Measurements from ENCODE around the gene LTBR. TPM values are rescaled to one million over a fixed set of nuclear protein-coding genes. Genes with fewer than 3 reads are reported as not detected.

LTBR gene
- total RNA-seq, 1 experiment from 2014 or later, result 4.8 TPM

GRCh38 chr12:6393109-6393508 lies 9.1 kb downstream of the LTBR start:
- no peak overlapping the region for H3K27ac Mint-ChIP-seq
- H3K18ac ChIP-seq (ENCODE audit: insufficient read length, low read depth, low read length), result no peak overlapping the region

More at GRCh38 chr12:6393109-6393508, 9.1 kb downstream of the LTBR start:
- H2BK15ac ChIP-seq (ENCODE audit: low read depth, low read length), result no peak overlapping the region
- H2AFZ ChIP-seq (ENCODE audit: low read length), result no peak overlapping the region
- no peaks in the 10 kb centered on the region for H3K79me2 ChIP-seq (ENCODE audit: insufficient read depth, low read length)
- no peak overlapping the region for H3K56ac ChIP-seq (ENCODE audit: insufficient read length, low read depth, low read length)
- no peak overlapping the region for H3T11ph ChIP-seq (ENCODE audit: low read length)
- H4K91ac ChIP-seq (ENCODE audit: insufficient read length, low read depth, low read length), result no peak overlapping the region
- no peak overlapping the region for H2BK120ac ChIP-seq (ENCODE audit: low read depth, low read length, poor library complexity, severe bottlenecking)
- no peak overlapping the region for H2BK20ac ChIP-seq (ENCODE audit: low read depth, low read length, poor library complexity, severe bottlenecking)
- no peaks in the 10 kb centered on the region; the same call in 1 of the 2 replicates for H3K4me1 ChIP-seq (ENCODE audit: insufficient read depth, low read length)
- no peak overlapping the region for H3K14ac ChIP-seq (ENCODE audit: insufficient read depth, low read length)
- H3K27me3 Mint-ChIP-seq (ENCODE audit: low read depth), result peaks cover 4% of the 10 kb centered on the region
- no peak overlapping the region for H3K4ac ChIP-seq (ENCODE audit: low read depth, low read length)
- H3K4me2 ChIP-seq (ENCODE audit: insufficient read depth, insufficient read length, low read length), result no peak overlapping the region
- H4K20me1 ChIP-seq (ENCODE audit: control insufficient read depth, insufficient read depth, insufficient read length), result no peaks in the 10 kb centered on the region
- no peak overlapping the region for H3K23ac ChIP-seq (ENCODE audit: insufficient read length, low read depth, low read length)
- no peak overlapping the region for H3K9ac ChIP-seq (ENCODE audit: extremely low read depth, insufficient read length, low read length)
- H3K4me1 Mint-ChIP-seq, result peaks cover 19 to 22% of the 10 kb centered on the region in 2 experiments
- H2AK5ac ChIP-seq (ENCODE audit: insufficient read length, low read length), result no peak overlapping the region
- H4K5ac ChIP-seq (ENCODE audit: insufficient read length, low read depth, low read length), result no peak overlapping the region
- no peak overlapping the region for H4K8ac ChIP-seq (replicated peaks; ENCODE audit: insufficient read length, low read depth, low read length)
- H3K79me1 ChIP-seq (ENCODE audit: insufficient read depth, low read depth, low read length, poor library complexity, severe bottlenecking), result no peaks in the 10 kb centered on the region
- no peaks in the 10 kb centered on the region for H3K36me3 Mint-ChIP-seq (ENCODE audit: insufficient read depth in 1 of 3, low read depth in 3 of 3)
- H2BK5ac ChIP-seq (ENCODE audit: insufficient read length, low read length), result no peak overlapping the region
- WGBS (ENCODE audit: extremely low coverage, insufficient read length, low lambda C conversion rate), result no CpG with 5 or more reads among the region's 7 CpGs
- no peak overlapping the region for H2BK12ac ChIP-seq (ENCODE audit: insufficient read length, low read depth, low read length)
- TF ChIP-seq, protein P1, sequence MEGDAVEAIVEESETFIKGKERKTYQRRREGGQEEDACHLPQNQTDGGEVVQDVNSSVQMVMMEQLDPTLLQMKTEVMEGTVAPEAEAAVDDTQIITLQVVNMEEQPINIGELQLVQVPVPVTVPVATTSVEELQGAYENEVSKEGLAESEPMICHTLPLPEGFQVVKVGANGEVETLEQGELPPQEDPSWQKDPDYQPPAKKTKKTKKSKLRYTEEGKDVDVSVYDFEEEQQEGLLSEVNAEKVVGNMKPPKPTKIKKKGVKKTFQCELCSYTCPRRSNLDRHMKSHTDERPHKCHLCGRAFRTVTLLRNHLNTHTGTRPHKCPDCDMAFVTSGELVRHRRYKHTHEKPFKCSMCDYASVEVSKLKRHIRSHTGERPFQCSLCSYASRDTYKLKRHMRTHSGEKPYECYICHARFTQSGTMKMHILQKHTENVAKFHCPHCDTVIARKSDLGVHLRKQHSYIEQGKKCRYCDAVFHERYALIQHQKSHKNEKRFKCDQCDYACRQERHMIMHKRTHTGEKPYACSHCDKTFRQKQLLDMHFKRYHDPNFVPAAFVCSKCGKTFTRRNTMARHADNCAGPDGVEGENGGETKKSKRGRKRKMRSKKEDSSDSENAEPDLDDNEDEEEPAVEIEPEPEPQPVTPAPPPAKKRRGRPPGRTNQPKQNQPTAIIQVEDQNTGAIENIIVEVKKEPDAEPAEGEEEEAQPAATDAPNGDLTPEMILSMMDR (conservative IDR thresholded peaks at IDR 0.05), result no peak
- H3K27ac ChIP-seq (ENCODE audit: insufficient read length, low read depth, low read length), result no peak overlapping the region
- H3K27me3 ChIP-seq (ENCODE audit: insufficient read depth, low read length), result no peaks in the 10 kb centered on the region
- no peaks in the 10 kb centered on the region for H3K23me2 ChIP-seq (ENCODE audit: insufficient read length, low read depth, low read length, poor library complexity, severe bottlenecking)
- H3K9me3 Mint-ChIP-seq, result no peaks in the 10 kb centered on the region
- no peaks in the 10 kb centered on the region for H3K9me3 ChIP-seq (ENCODE audit: control insufficient read depth, low read depth, low read length)
- DNase-seq, result no peak
- H3K4me3 Mint-ChIP-seq, result no peak overlapping the region

Data from H9 (cell line).